GM19351 (cell line): Measurements from ENCODE around the gene BCAN.

Experiments
- ATAC-seq: cut with Tn5 transposase; IDR thresholded peaks from one replicate; pipeline ENCODE4 v1.9.1; 2021; ENCODE audit warnings: mild to moderate bottlenecking, moderate library complexity; ENCODE audit not compliant: unreplicated experiment

BCAN gene

DNA sequence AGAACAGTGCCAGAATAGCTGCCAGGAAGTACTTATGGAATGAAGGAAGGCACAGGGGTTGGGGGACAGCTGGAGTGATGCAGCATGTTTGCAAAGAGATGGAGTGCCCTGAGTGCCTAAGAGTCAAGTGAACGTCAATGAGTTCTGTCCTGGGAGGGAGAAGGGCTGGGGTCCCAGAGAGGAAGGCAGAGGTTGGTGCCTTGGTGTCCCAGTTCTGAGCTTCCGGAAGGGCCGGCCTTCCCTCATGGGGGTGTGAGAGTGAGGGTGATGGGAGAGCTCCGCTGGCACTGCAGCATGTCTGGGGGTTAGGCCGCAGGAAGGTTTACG is 17.7 kb downstream of the BCAN start:
- ATAC-seq: no peak

DNA sequence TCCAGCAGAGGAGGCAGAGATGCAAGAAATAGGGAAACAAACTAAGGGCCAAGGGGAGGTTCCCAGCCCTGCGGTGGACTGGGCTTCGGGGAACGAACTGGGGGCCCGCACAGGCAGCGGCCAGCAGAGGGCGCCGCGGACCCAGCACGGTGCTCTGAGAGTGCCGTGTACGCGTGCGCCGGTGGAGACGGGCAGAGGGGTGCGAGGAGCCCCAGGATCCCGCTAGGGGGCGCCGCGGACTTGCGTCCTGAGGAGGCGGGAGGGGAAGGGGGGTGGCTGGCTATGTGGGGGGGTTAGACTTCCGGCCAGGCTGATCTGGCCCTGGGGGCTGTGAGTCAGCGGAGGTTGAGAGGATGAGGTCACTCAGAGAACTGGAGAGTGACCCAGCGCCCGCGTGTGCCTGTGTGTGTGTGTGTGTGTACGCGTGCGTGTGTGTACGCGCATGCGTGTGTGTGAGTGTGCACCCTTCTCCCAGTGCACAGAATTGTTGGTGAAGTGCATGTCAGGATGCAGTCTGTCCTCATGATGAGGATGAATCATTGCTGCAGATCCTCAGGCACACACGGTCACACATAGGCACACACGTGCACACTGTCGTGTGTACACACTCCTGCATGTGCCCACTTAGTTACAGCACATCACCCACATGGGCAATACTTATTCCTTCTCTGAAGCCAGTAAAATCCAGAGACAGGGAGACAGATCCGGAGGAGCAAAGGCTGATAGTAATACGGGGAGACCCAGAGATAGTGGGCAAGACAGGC is 18.3 kb downstream of the BCAN start:
- ATAC-seq: no peak

DNA sequence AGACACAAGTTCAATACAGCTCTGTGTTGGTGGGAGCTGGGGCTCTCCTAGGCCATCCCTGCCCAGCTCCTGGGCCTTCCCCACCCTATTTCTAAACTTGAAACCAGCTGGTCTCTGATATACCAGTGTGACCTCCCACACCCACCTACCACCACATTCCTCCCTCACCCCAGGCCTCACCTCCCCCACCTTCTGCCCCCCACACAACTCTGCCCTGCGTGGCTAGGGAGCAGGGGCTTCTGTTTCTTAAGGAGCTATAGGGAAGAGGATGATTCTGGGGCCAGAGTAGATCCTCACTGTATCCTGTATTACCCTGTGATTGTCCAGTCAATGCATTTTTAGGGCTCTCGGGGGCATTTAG is 18.8 kb downstream of the BCAN start:
- ATAC-seq: no peak

DNA sequence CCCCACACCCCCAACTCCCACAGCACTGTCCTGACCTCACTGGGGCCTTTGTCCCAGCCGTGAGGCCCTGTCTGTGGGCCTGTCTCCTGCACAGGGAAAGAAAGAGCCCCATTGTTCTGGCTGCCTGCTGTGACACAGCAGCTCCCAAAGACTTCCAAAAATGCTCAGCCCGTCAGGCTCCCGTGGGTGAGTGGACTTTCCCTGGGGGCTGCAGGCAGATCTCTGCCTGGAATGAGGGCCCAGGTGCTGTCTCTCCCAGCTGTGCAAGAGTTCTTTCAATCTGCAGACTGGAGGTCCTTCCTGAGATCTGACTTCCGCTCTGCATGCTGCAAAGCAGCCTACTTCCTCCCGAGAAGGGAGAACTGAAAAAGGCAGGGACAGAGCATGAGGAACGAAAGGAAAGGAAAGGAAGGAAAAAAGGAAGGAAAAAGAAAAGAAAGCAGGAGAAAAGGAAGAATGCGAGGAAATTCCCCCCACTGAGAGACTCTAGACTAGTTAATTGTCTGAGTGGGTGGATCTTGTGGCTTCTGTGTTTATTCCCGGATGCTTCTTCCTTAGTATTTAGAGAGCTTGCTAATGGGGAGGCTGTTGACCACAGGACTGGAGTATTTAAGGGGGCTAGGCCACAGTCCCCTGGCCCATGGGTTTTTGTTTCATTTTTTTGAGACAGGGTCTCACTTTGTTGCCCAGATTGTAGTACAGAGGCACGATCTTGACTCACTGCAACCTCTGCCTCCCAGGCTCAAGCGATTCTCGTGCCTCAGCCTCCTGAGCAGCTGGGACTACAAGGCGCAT is 20.3 kb downstream of the BCAN start:
- no peak for ATAC-seq

DNA sequence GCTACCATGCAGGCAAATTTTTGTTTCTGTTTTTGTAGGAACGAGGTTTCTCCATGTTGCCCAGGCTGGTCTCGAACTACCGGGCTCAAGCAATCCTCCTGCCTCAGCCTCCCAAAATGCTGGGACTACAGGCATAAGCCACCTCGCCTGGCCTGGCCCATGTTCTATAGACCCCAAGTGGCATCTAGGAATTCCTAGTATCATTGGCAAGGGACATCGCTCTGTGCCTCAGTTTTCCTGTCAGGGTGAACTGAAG is 20.8 kb downstream of the BCAN start:
- no peak for ATAC-seq

DNA sequence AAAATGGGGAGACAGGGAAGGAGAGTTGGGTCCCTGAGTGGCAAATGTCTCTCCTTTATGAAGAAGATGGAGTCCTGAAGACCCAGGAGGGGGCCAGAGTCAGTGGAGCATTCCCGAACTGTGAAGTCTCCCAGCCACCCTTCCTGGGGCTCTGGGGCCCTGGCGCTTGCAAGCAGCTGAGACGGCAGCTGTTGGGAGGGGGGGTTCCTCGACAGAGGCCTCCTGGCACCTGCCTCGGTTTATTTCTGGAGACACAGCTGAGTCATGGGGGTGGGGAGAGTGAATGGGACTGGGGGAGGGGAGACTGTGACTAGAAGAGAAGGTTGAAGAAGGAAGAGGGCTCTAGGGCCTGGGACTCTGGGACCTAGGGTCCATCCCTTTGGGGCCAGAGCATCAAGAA is 21.3 kb downstream of the BCAN start:
- ATAC-seq: no peak

DNA sequence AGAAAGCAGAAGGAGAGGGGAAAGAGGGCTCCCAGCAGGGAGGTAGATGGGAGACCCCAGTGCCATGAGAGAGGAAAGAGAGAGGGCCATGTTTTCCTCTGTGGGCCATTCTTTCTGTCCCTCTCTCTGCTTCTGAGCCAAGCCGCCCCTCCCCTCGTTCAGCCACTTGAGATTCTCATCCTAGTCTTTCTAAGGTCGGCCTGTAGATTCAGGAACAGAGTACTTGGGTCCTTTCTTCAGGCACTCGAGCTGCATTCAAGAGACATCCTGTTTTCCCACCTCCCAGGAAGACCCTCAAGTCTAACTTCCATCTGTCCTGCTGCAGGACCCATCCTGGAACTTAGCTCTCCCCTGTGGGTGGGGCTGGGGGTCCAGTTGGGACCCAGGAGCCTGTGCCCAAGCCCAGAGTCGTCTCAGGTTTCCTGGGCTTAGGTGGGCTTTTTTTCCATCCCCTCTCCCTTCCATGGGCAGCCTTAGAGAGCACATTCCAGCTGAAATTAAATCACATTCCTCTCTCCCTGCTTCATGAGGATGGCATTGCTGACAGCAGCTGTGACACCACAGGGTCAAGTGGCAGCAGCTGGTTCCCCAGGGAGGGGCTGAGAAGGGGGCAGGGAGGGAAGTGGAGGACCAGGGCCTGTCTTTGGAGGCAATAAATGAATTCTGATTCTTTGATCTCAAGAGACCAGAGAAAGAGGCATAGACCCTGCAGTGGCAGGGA is 22.3 kb downstream of the BCAN start:
- no peak for ATAC-seq

DNA sequence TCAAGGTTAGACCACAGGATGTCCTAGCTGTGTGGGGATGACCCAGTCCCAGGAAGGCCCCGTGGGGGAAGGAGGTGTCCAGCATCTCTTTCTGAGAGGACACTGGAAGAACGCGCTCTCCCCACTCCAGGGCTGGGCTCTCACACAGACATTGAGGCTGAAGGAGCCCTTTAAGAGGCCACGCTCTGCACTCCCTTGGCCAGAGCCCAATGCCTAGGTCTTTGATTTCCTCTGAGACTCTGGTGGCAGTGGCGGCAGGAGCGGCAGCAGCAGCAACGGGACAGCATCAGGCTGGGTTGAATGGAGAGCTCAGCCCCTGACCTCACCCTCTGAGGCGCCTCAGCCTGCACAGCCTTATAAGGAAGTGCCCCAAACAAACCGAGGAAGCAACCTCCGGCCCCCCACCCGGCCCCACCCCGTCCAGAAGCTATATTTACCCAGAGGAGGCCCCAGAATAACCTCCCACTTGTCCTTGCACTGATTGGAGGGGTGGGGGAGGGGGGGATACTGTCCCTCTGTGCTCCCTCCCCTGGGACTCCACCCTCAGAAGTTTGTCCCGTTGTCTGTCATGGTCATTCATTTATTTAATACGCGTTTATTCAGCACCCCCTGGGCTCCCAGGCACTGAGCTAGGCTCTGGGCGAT is 23.0 kb downstream of the BCAN start:
- no peak for ATAC-seq

DNA sequence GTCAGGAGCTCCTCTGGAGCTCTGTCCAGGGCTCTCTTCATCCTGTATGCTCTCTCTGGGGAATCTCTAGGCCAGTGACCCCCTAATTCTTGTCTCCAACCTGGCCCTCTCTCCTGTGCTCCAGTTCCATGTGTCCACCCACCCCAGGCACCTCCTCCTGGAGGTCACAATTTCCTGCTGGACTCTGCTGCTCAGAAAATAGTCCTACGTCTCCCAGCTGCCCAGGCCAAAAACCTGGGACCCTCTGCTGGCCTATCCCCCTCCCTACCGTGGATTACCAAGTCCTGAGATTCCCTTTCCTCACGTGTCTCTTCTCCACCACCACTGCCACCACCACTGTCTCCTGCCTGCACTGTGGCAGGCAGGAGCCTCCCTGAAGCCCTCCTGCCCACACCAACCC is 23.6 kb downstream of the BCAN start:
- no peak for ATAC-seq

DNA sequence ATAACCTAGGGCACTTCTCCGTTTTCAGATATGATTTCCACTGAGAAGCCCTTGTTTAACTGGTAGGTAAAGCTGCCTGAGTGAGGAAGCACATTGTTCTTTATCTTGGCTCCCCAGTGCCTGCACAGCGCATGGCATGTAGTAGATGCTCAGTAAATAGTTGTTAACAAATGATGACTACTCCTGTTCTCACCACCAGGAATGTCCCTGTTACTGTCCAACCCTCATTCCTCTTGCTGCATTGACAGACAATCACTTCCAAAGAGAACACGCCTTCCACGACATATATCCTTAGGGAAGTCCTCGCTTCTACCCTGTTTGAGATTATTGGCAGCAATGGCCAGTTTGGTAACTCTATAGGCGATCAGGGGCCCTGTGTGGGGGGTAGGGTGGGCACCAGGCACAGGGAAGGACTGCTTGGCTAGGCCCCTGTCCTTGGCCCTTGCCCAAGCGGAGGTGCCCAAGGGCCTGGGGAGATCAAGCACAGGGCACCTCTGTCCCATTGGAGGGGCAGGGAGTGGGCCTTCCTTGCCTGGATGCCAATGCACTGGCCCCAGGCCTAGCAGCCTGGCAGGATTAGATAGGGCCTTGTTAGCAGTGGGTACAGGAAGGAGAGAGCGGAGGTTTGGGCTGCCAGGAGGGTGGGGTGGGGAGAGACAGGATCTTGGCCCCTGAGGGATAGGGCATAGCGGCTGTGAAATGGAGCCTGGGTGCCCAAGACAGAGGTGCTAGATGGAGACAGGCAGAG is 25.1 kb downstream of the BCAN start:
- no peak for ATAC-seq

DNA sequence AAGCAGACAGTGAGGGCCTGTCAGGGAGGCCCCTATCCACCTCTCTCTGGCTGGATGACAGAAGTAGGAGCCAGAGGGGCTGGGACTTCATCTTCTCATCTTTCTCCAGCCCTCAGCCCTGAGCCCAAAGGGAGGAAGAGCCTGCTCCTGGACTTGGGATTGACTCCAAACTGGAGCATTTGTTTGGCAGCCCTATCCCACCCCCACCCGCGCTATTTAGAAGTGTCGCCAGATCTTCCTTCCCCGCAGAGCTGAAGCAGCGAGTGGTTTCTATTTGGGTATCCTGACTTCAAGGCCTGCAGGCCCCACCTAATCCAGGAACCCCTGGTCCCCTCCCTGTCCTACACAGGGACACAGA is 25.7 kb downstream of the BCAN start:
- no peak for ATAC-seq

DNA sequence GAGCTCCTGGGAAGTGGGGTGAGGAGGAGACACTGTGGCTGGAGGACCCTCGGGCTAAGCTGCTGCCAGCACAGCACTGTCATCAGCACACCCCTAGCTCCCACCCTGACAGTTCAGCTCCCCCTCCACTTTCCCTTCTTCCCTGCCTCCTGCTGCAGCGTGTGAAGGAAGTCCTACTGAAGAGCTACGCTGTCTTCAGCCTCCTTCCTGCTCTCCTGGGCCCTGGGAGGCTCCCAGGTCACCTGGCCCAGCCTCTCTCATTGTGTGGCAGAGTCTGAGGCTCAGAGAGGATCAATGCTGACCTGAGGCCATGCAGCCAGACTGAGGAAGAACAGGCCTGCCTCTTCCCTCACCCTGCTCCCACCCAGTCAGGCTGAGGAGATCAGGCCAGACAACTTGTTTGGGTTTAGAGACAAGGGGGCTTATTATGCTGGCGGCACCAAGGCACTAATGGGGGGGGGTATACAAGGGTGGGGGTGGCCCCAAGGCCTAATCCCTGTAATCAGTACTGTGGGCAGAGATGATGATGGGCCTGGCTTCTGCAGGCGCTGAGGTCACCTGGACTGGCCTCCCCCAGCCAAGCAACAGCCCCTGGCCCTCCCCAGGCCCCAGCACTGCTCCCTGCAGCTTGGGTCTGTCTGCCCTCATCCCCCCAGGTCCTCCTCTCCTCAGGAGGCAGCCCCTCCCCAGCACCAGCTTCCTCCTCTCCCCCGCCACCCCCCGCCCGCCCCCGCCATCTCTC is 26.2 kb downstream of the BCAN start:
- no peak for ATAC-seq

DNA sequence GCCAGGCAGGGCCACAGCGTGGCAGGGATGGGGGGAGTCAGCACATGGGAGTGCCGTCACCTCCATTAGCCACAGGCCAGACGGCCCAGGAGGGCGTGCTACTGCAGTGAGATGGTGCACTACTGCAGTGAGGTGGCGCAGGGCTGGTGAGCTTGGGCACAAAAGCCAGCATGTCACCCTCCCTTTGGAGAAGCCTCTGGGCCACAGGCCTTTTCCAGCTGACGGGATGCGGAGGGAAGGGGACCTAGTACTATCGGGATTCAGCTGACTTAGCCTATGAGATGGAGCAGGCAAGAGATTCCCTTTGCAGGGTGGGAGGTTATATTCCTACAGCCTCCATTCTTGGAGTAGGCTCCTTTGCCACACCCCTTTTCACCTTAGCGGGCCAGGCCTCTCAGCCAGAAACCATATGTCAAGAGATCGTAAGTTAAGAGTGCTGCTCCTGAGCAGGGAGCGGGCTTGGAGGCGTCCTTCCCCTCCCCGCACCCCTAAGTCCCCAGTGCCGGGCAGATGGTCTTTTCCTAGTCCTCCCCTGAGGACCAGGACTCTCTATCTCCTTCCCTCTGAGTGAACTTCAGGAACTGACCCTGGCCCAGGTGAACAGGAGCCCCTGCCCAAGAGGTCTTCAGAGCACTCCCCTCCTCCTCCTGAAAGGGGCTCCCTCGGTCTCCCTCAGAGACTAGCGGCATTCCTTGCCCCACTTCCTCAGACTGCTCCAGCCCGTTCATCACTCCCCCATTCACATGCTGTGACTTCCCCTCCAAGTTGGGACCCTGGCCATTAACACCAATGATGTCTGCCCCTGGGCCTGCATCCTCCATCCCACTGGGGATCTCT is 27.1 kb downstream of the BCAN start:
- no peak for ATAC-seq

DNA sequence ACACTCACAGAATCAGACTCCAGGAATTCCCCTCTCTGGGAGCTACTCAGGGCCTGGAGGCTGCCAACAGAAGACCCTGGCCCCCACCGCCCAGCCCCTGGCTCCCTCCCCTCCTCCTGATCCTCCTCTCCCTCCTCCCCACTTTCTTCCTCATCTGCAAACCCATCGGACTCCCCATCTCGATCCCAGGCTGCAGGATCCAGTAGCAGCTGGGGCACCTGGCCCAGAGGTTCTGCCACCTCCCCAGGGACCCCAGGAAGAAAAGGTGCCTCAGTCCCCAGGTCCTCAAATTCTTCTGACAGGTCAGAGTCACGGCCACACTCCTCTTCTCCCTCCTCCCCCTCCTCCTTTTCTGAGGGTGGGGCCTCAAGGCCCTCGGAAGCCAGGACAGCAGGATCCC is 27.9 kb downstream of the BCAN start:
- ATAC-seq: no peak

DNA sequence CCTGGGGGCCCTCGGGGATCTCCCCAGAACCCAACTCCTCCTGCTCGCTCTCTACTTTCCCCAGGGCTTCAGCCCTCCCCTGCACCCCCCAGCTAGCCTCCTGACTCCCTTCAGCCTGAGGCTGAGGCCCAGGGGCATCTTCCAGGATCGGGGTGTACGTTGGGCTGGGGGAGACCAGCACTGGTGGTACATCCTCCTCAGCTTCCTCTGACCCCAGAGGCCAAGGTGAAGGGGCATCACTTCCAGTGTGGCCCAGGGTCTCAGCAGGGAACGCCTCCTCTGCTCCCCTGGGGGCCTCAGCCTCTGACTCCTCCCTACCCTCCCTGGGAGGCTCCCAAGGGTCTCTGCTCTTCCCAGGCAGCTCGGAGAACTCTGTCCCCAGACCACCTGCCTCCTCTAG is 28.4 kb downstream of the BCAN start:
- no peak for ATAC-seq

DNA sequence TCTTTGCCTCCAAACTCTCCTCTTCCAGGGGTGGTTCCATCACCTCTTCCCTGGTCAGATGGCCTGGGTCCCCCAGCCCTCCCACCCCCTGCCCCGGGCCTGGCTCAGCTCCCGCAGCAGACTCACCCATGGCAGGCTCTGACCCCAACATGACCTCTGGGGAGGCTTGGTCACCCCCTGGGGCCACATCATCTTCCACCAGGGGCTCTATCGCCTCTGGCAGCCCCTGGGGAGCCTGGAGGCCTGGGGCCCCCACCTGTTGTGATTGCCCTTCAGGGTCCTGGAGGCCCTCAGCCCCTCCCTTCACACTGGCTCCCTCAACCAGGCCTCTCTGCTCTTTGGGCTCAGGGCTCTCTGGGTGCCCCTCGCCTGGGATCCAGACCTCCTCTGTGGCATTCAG is 28.9 kb downstream of the BCAN start:
- no peak for ATAC-seq

DNA sequence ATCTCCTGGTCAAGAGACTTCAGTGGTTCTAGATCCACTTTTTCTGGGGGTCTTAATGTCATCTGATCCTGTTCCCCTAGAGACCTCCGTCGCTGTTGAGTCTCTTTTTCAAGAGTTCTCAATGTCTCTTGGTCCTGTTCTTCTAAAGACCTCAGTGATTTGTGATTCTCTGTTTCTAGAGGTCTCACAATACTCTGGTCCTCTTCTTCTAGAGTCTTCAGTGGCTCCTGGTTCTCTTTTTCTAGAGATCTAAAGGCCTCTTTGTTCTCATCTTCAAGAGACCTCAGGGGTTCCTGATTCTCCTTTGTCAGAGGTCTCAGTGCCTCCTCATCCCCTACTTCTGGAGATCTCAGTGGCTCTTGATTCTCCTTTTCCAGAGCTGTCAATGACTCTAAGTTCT is 29.9 kb downstream of the BCAN start:
- no peak for ATAC-seq

DNA sequence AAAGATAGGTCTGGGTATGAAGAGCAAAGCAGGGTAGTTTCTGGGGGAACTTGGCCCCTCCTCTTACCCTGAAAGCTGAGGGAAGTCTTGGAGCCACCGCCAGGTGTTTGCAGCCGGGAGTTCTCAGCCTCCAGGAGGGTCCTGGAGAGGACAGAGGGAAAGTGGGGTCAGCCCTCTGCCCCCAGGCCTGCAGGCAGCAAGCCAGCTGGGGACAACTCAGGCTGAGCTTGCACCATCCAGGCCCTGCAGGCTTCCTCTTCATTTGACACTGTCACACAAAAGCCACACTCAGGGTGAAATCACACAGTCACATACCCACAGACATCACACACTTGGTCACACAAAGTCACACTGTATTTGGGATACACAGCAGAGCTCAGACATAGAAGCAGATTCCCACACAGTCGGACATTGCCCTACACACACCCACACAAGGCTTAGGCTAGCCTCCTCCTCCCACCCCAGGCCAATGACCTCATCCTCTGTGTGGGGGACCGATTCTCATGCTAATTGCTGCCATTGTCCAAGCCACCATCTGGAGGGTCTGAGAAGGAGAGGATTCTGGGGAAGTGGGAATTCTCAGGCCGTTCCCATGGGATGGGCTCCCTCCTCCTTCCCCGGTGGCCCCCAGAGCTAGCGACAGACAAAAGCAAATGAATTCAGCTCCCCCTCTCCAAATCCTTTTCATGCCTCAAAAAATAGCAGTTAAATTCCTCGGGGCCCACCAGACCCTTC is 31.6 kb downstream of the BCAN start:
- ATAC-seq: no peak
